ENCODE measurements around the gene TTC3. TPM values are rescaled to one million over a fixed set of nuclear protein-coding genes. Genes with fewer than 3 reads are reported as not detected.

Gene TTC3
- total and polyA plus RNA-seq, 10 of the 15 experiments (the other 5 are each of a cell fraction or from before 2014, with no cell fraction given), result 23.1 to 94.9 (median 72.7) TPM

- no TSS peak for BruUV-seq (replicated peaks)
- H3K36me3 ChIP-seq (ENCODE audit: control insufficient read depth in 2 of 2, insufficient read depth in 2 of 2, low read length in 1 of 2), result peaks cover 13 to 36% of the 10 kb centered on the region in 2 experiments
- H3K9me3 ChIP-seq (replicated peaks; ENCODE audit: control insufficient read depth, insufficient read depth, low read length), result no peaks in the 10 kb centered on the region
- H3K79me2 ChIP-seq (ENCODE audit: control insufficient read depth, insufficient read depth, low read length), result no peaks in the 10 kb centered on the region
- in situ Hi-C loops (cut with MboI) (no loop called here), intact Hi-C loops (cut with micrococcal nuclease; ENCODE audit: unreplicated experiment) (no loop called here)
- SMC1A ChIA-PET (ENCODE audit: uncharacterized antibody, unreplicated experiment), result interaction anchor here (1.2 kb wide), 1 partner anchor 13 kb away, joined by 3 read pairs; no protein-coding TSS in a partner anchor
- H3K27me3 ChIP-seq (replicated peaks in 1 of 2; ENCODE audit: control insufficient read depth in 2 of 2, insufficient read depth in 2 of 2, low read length in 1 of 2), result no peaks in the 10 kb centered on the region
- RAD21 ChIA-PET (ENCODE audit: unreplicated experiment), result interaction anchor here (1.6 kb wide), 1 partner anchor 9 kb away, joined by 4 read pairs; no protein-coding TSS in a partner anchor
- FAIRE-seq (no peak), ATAC-seq (no peak), DNase-seq (ENCODE audit: low read depth, low spot score) (no peak)
- no peak overlapping the region for H3K9ac ChIP-seq (ENCODE audit: control insufficient read depth, insufficient read depth, low read length)
- H3K27ac ChIP-seq (ENCODE audit: control insufficient read depth, insufficient read depth), result no peak overlapping the region
- H3K4me2 ChIP-seq (ENCODE audit: control insufficient read depth, insufficient read depth), result no peak overlapping the region
- H3K4me3 ChIP-seq, result no peak overlapping the region
- POLR2A ChIA-PET, result no interaction called here
- TF ChIP-seq POLR2A (IDR thresholded peaks at IDR 0.05; ENCODE audit: low read depth, low read length), result 0 out of 2 replicates have a peak, but pooled peaks have one; percentile 27
- TF ChIP-seq NFIC (IDR thresholded peaks at IDR 0.05; ENCODE audit: low read depth, low read length), result no peak
- H4K20me1 ChIP-seq (ENCODE audit: control insufficient read depth, insufficient read depth), result no peaks in the 10 kb centered on the region
- 91% methylated on average over 11 of the region's 11 CpGs for WGBS (ENCODE audit: insufficient coverage, insufficient replicate concordance, low lambda C conversion rate, missing lambda C conversion rate)
- no peak overlapping the region for H2AFZ ChIP-seq (ENCODE audit: control insufficient read depth, low read depth, low read length)
- no peaks in the 10 kb centered on the region for H3K4me1 ChIP-seq (ENCODE audit: control insufficient read depth, insufficient read depth, low read length)
- CTCF ChIA-PET, result no interaction called here
These were observed 126.2 kb downstream of the TTC3 start for GRCh38 chr21:37199057-37199924.

- no peak for FAIRE-seq
- no peak for DNase-seq (ENCODE audit: low read depth, low spot score)
- no peak overlapping the region for H2AFZ ChIP-seq (ENCODE audit: control insufficient read depth, low read depth, low read length)
- no peak overlapping the region for H3K27ac ChIP-seq (ENCODE audit: control insufficient read depth, insufficient read depth)
- ChIA-PET POLR2A (no interaction called here), CTCF (interaction anchor here (1.0 kb wide), 1 partner anchor 33 kb away, joined by 3 read pairs; no protein-coding TSS in a partner anchor), RAD21 (ENCODE audit: unreplicated experiment) (interaction anchor here (1.6 kb wide), 1 partner anchor 7 kb away, joined by 4 read pairs; no protein-coding TSS in a partner anchor), SMC1A (ENCODE audit: uncharacterized antibody, unreplicated experiment) (no interaction called here)
- no peaks in the 10 kb centered on the region for H3K27me3 ChIP-seq (replicated peaks in 1 of 2; ENCODE audit: control insufficient read depth in 2 of 2, insufficient read depth in 2 of 2, low read length in 1 of 2)
- peaks cover 11 to 31% of the 10 kb centered on the region in 2 experiments for H3K36me3 ChIP-seq (ENCODE audit: control insufficient read depth in 2 of 2, insufficient read depth in 2 of 2, low read length in 1 of 2)
- H3K4me2 ChIP-seq (ENCODE audit: control insufficient read depth, insufficient read depth), result no peak overlapping the region
- H3K79me2 ChIP-seq (ENCODE audit: control insufficient read depth, insufficient read depth, low read length), result no peaks in the 10 kb centered on the region
- no peaks in the 10 kb centered on the region for H4K20me1 ChIP-seq (ENCODE audit: control insufficient read depth, insufficient read depth)
- 98% methylated on average over 16 of the region's 16 CpGs for WGBS (ENCODE audit: insufficient coverage, insufficient replicate concordance, low lambda C conversion rate, missing lambda C conversion rate)
- in situ Hi-C loops (cut with MboI) (no loop called here), intact Hi-C loops (cut with micrococcal nuclease; ENCODE audit: unreplicated experiment) (no loop called here)
- no TSS peak for BruUV-seq (replicated peaks)
- no peak overlapping the region for H3K4me3 ChIP-seq
- no peak overlapping the region for H3K9ac ChIP-seq (ENCODE audit: control insufficient read depth, insufficient read depth, low read length)
- no peaks in the 10 kb centered on the region; the same call in 2 of the 3 replicates for H3K9me3 ChIP-seq (replicated peaks; ENCODE audit: control insufficient read depth, insufficient read depth, low read length)
- no peak for ATAC-seq
- H3K4me1 ChIP-seq (ENCODE audit: control insufficient read depth, insufficient read depth, low read length), result no peaks in the 10 kb centered on the region
- no peak for TF ChIP-seq RUNX3 (IDR thresholded peaks at IDR 0.05; ENCODE audit: low read length)
- no peak for TF ChIP-seq SMC3 (IDR thresholded peaks at IDR 0.05; ENCODE audit: borderline replicate concordance, low read length)
- TF ChIP-seq CUX1 (IDR thresholded peaks at IDR 0.05; ENCODE audit: insufficient replicate concordance, low read depth, low read length), result no peak
- no peak for TF ChIP-seq ZNF217 (IDR thresholded peaks at IDR 0.05)
- no peak for TF ChIP-seq SPI1 (IDR thresholded peaks at IDR 0.05; ENCODE audit: borderline replicate concordance, insufficient read depth, low read depth, low read length)
- no peak for TF ChIP-seq KDM1A (IDR thresholded peaks at IDR 0.05; ENCODE audit: borderline replicate concordance)
These were observed 127.8 kb downstream of the TTC3 start for GRCh38 chr21:37200641-37201480.

Measured in GM12878 (cell line).